Fibroblast of skin of right quadriceps (primary cell): ENCODE measurements around the gene GPR155.
"Not testable (repeated sequence)": the region's sequence is repeated elsewhere in the genome, so short reads cannot be mapped to it uniquely, and the experiment has no call there.

Experiments
- DNase-seq: peaks from one replicate; pipeline ENCODE4 v3.0.0-alpha.2; 2013

GPR155 gene

DNA sequence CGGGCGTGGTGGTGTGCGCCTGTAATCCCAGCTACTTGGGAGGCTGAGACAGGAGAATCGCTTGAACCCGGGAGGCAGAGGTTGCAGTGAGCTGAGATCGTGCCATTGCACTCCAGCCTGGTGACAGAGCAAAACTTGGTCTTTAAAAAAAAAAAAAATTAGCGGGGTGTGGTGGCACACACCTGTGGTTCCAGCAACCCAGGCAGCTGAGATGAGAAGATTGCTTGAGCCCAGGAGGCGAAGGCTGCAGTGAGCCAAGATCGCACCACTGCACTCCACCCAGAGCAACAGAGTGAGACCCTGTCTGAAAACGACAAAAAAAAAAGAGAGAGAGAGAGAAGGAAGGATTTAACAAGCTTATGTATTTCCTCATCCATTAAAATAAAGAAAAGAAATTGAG is 2.7 kb upstream of the GPR155 start:
- DNase-seq = not testable (repeated sequence)

DNA sequence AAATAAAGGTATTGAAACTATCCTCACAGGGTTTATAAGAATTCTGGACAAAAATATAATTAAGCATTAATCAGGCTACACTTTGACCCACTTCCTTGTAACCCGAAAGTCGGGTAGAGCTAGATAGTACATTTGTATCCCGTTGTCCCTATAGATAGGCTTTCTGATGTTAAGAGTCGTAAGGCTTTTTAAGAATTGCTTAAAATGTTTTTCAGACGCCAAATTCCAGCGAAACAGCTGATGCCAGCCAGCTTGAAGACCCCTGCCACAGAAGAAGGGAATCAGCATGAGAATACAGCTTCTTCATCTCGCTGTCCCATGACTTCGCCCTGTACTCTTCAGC is 962 bp upstream of the GPR155 start:
- DNase-seq = no peak

DNA sequence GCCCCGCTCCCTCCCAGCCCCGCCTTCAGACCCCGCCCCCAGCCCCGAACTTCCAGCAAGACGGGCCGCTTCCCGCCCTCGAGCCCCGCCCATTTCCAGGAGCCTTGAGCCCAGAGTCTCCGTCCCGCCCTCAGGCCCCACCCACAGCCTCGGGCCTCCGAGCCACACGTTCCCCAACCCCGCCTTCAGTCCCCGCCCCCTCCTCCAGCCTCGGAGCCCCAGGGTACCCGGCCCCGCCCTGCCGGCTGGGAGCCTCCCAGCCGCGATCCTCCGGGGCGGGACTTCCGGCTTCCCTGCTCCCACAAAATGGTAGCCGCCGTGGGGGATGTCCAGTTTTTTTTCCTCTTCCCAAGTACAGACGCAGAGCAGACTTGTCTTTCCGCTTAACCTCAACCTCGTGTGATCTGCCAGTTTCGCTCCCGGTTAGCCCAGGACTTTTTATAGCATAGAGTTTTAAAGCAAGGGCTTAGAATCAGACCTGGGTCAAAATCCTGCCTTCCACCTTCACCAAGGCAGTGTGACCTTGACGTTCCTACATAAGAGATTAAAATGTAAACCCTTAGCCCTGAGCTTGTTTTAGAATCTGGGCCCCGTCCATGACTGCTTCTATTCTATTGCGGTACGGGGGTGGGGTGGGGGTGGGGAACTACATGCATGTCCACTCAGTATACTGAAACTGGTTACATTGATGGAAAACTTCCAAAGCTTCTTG is 435 bp upstream of the GPR155 start:
- peak; percentile 98 for DNase-seq

DNA sequence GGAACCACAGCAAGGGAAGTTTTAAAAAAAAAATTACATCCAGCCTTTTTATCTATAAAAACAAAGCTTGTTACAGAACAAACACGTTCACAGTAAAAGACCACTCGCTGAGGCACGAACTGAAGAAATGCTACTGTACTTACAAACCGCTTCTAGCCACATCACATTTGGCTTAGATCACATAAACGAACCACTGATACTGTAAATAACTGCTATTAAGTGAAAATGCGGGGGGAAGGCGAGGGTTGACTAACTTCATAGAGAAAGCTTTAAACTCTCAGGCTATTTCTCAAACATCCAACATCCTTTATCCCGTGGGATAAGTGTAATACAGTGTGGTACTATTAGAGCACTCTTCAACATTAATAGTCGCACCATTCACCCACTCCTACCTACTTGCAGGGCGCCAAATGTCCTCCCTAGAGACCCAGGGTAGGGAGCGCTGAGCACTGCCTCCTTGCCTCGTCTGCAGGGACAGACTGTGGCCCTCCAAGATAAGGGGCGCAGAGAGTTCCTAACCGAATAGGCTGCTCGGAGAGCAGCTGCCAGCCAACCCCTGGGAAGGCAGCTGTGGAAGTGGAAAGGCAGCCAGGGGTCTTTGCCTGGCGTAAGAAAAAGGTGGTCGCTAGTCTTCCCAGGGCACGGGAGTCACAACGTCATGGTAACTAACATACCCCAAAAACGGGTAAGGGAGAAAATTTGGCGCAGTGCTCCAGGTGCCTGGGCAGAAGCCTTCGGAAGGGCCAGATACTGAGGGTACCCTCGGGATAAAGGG is 854 bp downstream of the GPR155 start:
- DNase-seq = peak; percentile 11

DNA sequence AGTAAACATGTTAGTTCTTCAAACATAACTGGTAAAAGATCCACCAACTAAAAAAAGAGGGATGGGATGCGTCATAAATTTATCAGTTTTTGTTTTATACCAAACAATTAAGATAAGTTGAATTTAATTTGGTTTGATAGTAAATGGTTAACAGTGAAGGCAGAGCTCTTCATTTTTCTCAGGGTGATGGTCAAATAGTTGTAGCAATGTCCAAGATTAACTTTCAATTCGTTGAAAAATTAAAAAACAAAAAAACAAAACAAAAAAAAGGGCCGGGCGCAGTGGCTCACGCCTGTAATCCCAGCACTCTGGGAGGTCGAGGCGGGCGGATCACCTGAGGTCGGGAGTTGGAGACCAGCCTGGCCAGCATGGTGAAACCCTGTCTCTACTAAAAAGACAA is 1.8 kb downstream of the GPR155 start:
- DNase-seq = not testable (repeated sequence)

DNA sequence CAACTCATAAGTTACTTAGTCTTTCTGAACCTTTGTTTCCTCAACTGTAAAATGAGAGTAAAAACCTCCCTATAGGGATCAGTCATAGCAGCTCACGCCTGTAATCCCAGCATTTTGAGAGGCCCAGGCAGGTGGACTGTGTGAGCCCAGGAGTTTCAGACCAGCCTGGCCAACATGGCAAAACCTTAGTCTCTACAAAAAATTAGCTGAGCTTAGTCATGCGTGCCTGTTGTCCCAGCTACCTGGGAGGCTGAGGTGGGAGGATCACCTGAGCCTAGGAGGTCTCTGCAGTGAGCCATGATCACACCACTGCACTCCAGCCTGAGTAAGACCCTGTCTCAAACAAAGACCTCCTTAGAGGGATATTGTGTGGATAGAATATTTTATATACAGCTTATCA is 2.3 kb downstream of the GPR155 start:
- DNase-seq = no peak

DNA sequence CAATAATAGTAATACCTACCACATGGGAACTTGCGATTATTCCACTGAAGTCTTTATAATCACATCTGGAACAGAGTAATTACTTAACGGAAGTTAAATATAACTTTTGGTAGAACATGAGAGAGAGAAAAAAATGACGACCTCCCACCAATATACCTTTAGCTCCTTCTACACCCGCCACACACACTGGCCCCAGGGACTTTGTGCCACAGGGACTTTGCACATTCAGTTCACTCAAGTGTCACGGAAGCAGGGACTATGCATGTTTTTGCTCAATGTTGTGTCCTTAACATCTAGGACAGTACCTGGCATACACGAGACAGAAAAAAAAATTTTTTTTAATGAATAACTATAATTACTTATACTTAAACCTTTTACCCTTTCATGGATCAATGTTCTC is 4.0 kb downstream of the GPR155 start:
- DNase-seq = no peak

DNA sequence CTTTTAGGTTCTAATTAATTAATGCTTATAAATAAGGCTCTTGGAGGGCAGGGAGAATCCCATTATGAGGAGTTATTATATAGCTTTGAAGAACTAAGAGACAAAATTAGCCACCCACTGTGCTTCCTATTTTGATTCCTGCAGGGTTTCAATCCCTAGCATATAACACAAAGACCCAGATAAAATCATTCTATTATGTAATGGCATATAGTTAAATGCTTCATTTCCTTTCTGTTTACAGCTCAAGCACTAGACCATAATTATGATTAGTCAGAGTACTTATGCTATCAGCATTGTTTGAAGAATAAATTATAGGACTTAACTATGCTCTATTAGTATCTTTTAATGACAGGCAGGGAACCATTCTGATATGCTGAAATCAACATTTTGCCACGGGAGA is 9.1 kb downstream of the GPR155 start:
- DNase-seq = no peak

DNA sequence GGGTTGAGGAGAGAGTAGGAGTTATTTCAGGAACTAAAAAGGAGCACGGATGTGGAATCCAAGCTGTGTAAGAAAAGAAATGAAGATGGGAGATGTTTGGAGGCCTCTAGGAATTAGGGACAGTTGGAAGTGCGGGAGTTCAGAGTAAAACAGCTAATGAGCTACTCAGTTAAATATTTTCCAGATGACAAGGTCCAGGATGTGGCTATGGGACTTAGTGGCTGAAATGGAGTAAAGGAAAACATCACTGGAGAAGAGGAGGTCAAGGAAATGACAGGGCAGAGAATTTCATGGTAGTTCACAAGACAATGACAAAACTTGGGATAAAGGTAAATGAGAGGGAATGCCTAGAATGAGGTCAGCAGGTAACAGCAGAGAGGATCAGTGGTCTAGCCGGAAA is 13.0 kb downstream of the GPR155 start:
- DNase-seq = no peak

DNA sequence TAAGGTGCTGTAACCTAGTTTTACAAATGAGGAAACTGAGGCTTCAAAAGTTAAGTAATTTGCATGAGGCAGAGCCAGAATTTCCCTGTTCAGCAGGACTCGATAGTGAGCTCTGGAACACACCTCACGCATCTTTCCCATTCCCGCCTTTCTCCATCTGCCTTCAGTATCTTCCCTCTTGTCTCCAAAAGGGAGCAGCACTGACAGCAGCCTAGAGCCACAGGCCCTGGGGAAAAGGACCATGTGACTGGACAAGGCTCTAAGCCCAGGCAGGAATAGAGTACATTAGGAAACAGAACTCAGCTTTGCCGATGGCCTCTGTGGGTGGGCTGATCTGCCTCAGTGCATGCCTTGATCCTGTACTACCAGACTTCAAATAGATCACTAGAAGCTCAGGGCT is 21.5 kb downstream of the GPR155 start:
- DNase-seq = no peak

DNA sequence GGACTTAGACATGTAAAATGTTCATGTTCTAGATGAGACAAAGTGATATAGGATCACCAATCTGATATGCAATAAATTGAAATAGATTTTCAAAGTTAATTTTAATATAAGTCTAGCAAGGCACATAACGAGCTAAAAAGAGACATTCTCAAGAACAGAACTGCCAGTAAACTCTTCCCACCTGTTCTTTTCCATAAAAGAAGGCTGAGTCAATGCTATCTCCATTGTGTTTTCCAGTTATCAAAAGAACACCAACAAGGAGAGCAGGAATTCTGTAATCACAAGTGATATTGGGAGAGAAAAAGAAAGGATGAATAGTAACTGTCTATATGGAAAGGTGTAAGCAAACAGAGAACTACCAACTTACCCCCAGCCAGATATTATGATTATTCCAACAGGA is 25.6 kb downstream of the GPR155 start:
- DNase-seq = no peak

DNA sequence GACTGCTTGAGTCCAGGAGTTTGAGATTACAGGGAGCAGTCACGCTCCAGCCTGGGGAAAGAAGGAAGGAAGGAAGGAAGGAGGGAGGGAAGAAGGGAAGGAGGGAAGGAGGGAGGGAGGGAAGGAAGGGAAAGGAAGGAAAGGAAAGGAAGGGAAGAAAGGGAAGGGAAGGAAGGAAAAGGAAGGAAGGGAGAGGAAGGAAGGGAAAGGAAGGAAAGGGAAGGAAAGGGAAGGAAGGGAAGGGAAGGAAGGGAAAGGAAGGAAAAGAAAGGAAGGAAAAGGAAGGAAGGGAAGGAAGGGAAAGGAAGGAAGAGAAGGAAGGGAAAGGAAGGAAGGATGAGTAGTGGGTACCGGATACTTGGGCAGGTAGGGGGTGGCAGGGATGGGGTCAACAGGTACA is 32.3 kb downstream of the GPR155 start:
- DNase-seq = no peak

DNA sequence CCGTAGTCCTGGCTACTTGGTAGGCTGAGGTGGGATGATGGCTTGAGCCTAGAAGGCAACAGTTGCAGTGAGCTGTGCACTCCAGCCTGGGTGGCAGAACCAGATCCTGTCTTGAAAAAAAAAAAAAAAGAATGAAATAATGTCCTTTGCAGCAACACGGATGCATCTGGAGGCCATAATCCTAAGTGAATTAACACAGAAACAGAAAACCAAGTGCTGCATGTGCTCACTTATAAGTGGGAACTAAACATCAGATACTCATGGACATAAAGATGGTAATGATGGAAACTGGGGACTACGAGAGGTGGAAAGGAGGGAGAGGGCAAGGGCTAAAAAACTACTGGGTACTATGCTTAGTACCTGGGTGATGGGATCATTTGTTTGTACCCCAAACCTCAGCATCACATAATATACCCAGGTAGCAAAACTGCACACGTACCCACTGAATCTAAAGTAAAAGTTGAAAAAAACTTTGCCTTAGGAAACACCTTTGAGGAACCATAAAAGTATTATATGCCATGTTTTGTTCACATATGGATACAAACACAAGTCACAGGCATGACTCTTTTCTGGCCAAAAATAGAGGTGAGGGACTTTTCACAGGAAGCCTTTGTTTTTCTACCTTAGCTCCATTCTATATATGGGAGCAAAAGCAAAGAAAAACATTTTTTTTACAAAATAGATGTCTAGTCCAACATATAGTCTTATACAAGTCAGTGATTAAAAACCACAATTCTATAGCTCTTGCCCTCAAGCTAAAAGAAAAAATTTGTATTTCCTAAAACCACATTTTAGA is 36.6 kb downstream of the GPR155 start:
- no peak for DNase-seq

DNA sequence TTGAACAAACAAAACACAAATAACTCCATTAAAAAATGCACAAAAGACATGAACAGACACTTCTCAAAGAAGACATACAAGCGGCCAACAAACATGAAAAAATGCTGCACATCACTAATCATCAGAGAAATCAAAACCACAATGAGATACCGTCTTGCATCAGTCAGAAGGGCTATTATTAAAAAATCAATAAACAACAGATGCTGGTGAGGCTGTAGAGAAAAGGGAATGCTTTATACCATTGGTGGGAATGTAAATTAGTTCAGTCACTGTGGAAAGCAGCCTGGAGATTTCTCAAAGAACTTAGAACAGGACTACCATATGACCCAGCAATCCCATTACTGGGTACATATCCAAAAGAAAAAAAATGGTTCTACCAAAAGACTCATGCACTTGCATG is 37.8 kb downstream of the GPR155 start:
- peak; percentile 4 for DNase-seq

DNA sequence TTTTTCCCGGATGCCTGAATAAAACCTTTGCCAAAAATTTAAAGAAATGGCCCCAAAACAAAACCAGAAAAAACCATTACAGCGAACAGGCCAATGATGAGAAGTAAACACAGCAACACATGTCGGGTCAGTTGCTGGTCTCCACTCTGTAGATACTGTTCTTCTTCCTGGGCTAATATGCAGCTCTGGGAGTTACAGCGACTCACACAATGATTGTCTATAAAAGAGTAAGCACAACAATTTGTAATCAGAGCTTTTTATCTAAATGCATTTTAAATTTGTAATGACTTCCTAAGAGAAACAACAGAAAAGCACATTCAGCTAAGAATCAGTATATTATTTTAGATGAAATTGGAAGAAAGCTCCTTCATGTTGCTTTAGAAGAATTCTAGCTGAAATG is 40.3 kb downstream of the GPR155 start:
- DNase-seq = no peak

DNA sequence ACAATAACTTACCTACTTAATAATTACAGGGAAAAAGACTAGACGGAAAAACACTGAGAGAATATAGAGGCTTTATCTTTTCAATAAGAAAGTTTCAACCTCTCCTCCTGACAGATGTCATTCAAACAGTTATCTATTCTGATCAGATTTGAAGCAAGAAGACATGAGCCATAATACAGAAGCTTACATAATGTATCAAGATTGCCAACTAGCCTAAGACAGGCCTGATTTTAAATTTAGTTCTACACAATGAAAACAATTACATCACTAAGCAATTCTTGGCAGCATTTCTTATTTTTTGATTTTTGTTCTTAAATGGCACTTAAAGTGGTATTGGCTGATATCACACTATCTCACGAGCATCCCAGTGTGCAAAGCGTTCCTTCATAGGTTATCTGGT is 41.6 kb downstream of the GPR155 start:
- no peak for DNase-seq

DNA sequence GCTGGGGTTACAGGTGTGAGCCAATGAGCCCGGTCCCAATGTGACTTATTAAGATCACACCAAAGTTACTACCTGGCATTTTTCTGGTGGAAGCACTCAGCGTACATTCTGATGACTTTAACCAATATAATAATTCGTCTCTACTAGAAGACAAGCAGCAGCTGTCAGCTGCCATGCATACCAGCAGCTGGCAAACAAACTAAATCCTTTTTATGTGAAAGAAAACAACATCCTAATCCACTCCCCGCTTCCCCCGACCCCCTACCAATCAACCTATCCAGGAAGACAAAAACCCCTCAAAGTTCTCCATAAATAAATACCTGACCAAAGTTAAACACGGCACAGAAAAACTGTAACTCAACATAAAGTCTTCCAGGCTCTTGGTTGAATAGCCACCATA is 42.1 kb downstream of the GPR155 start:
- DNase-seq = no peak

DNA sequence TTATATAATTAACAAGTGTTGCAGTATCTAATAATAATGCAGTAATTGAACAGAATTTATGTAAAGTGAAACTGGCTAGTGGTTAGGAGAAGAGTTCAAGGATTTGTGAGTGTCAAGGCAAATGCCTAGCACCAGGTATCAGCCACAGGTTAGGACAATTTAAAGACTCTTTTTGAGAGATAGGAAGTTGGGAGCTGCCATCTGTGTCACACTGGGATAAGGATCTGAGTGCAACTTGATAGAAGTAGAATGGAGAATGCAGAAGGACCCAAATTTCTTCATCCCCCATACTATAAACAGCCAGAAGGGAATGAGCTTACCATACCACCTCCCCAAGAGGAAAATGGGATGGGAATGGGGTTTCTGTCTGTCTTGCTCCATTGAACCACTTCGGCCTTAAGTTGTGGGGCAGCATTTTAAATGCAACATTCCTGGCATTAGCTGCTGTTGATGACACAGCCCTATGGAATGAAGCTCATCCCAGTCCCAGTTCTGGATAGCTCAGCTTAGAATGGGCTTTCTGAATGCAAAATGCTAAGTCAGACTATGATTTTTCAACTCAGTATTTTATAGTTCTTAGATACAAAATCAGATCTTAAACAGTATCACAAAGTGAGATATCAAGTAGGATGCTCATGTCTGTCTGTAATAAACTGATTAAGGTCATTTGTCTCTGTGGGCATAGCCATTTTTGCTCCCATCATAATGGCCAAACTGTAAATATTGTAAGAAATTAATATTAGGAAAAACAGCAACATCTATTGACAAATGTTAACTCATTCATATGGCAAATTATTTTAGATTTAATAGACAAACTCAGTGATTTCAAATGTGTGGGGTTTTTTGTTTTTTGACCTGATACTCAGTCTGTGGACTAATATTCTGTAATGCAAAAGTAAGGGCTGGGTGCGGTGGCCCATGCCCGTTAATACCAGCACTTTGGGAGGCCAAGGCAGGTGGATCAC is 44.0 kb downstream of the GPR155 start:
- peak; percentile 86 for DNase-seq

DNA sequence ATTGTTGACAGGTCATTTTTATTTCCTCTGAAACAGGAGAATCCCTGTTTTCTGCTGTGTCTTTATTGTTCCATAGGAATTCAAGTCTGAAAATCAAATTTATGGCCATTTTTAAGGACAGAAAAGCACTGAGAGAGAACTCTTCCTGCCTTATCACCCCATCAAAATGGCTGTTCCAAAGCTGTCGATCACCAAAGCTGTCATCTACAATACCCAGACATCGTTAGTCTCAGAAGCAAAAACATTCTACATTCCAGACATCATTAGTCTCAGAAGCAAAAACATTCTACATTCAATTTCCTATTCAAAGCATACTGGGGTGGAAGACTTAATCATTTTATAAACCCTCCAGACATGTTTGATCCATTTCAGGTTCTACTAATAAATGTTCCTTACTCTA is 46.9 kb downstream of the GPR155 start:
- no peak for DNase-seq

DNA sequence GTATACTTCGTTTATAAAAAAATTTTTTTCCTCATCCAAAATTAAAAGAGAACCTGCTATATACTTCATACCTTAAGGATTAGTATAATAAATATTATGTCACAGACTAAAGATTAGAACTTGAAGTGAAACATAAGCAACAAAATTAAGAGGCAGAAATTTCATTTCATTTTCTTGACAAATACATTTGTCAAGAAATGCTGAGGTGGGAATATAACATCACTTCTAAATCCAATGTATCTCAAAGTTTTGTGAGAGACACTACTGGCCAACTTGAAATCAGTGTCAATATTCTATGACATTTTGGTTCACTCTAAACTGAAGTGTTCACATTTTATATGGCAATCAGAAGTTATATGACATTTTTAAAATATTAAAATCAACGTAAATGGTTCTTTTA is 47.5 kb downstream of the GPR155 start:
- no peak for DNase-seq

DNA sequence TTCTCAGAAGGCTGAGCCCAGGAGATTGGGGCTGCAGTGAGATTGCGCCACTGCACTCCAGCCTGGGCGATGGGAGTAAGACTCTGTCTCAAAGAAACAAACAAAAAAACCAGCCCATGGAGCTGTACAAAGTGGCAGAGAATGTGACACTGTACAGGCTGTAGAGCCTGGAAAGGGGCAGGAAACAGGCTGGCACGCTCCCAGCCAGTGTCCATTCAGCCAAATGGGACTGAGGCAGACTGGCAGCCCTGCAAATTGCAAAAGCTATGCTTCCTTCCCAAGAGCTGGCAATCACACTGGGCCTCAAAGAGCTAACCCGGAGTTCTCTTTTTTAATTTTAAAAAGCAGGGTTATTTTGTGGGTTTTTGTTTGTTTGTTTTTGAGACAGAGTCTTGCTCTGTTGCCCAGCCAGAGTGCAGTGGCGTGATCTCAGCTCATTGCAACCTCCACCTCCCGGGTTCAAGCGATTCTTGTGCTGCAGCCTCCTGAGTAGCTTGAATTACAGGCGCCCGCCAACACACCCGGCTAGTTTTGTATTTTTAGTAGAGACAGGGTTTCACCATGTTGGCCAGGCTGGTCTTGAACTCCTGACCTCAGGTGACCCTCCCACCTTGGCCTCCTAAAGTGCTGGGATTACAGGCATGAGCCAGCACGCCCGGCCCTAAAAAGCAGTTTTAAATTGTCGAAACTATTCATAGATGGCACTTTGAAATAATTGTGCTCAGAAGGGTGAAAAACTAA is 48.5 kb downstream of the GPR155 start:
- DNase-seq = no peak

DNA sequence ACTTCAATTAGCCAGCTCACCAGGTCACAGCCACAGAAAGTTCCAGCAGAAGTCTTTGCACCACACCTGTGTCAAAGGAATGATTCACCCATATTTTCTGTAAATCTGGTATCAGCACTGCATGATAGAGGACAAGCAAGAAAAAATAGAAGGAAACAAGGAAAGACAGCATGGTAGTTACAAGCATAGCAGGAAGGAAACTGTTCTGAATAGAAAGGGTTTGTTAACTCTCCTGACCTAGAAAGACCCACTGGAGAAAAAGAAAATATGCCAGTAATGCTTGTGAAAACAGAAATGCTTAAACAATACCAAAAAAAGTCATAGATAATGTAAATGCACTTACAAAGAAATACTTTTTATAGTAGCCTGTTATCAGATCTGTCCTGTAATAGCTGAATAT is 50.5 kb downstream of the GPR155 start:
- no peak for DNase-seq
